ENCODE data around the gene SMPD3. TPM values are rescaled to one million over a fixed set of nuclear protein-coding genes. Genes with fewer than 3 reads are reported as not detected.

The SMPD3 gene
- total and polyA plus RNA-seq, 9 donors = 0.40 to 31.4 (median 2.2) TPM

DNA sequence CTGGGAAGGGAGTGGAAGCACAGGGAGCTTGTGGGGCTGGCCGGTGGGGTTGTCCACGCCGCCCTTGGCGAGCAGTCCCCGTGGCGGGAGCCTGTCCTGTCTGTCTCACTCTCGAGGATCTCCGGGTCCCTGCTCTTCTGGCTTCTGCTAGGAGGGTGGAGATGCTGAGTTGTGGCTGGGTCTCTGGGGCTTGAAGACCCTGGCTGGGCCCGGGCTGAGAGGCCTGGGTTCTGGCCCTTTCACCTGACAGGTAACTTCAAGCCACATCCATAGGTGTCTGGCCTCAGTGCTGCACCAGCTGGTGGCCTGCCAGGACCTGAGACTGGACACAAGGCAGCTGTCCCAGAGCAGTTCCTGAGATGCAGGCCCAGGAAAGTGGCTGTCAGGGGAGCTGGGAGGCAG, 90.8 kb downstream of the SMPD3 start:
- H3K27me3 ChIP-seq = no peaks in the 10 kb centered on the region
- intact Hi-C loops (cut with DNase I) = no loop called here
- no peak overlapping the region for H3K27ac ChIP-seq
- H3K36me3 ChIP-seq = no peaks in the 10 kb centered on the region
- TF ChIP-seq EP300 (IDR thresholded peaks at IDR 0.05) (no peak), CTCF (IDR thresholded peaks at IDR 0.05) (no peak), POLR2A (IDR thresholded peaks at IDR 0.05) (no peak)
- H3K4me1 ChIP-seq (ENCODE audit: insufficient read depth) = peaks cover 2% of the 10 kb centered on the region
- WGBS, 3 donors = 76 to 85% (median 83%) methylated on average over 9 of the region's 9 CpGs
- no peak for DNase-seq
- no peak overlapping the region for H3K4me3 ChIP-seq
- no peaks in the 10 kb centered on the region for H3K9me3 ChIP-seq

- DNase-seq = no peak
- peaks cover 2% of the 10 kb centered on the region for H3K4me1 ChIP-seq (ENCODE audit: insufficient read depth)
- peaks cover 4% of the 10 kb centered on the region for H3K36me3 ChIP-seq
- H3K9me3 ChIP-seq = no peaks in the 10 kb centered on the region
- 86 to 95% (median 88%) methylated on average over 4 to 5 of the region's 5 CpGs for WGBS, 3 donors
- H3K27ac ChIP-seq = no peak overlapping the region
- intact Hi-C loops (cut with DNase I) = loop anchor here in 1 of 4 donors (1.0 kb wide), 1 partner anchor 22 kb away; no protein-coding TSS in a partner anchor
- H3K4me3 ChIP-seq = no peak overlapping the region
- no peaks in the 10 kb centered on the region for H3K27me3 ChIP-seq
- TF ChIP-seq EP300 (IDR thresholded peaks at IDR 0.05) = no peak
- TF ChIP-seq CTCF (IDR thresholded peaks at IDR 0.05) = no peak
- TF ChIP-seq POLR2A (IDR thresholded peaks at IDR 0.05) = no peak
Measured at GRCh38 chr16:68356919-68357286, 91.4 kb downstream of the SMPD3 start.

DNA sequence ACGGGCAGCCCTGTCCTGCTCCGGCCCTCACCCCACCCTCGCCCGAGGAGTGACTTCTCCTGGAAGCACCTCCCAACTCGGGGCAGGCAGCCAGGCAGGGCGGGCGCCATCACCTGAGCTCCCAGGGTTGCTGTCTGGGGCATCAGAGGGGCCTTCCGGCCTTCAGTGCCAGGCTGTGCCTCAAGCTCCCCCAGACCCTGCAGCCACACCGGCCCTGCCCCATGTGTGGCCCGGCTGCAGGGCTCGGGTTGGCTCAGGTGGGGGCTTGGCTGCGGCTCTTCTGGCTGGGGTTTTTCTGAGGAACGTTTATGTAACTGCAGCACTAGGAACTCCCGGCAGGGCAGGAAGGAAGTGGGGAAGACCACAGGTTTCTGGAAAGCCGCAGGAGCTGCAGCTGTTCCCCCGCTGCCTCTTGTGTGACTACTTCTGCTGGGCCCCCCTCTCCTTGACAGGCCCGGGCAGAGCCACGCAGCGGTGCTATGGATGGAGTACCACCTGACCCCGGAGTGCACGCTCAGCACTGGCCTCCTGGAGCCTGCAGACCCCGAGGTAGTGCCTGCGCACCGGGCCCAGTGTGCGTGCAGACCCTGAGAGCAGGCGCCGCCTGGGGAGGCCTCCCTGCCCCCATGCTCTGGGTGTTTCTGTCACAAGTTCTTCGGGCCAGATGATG, 91.9 kb downstream of the SMPD3 start:
- Histone ChIP-seq H3K36me3 (peaks cover 5% of the 10 kb centered on the region), H3K9me3 (no peaks in the 10 kb centered on the region), H3K27ac (no peak overlapping the region), H3K4me3 (no peak overlapping the region), H3K4me1 (ENCODE audit: insufficient read depth) (peaks cover 2% of the 10 kb centered on the region), H3K27me3 (no peaks in the 10 kb centered on the region)
- WGBS, 3 donors = 49 to 67% (median 63%) methylated on average over 17 to 28 of the region's 28 CpGs
- intact Hi-C loops (cut with DNase I) = loop anchor here in 1 of 4 donors (1.0 kb wide), 1 partner anchor 23 kb away; no protein-coding TSS in a partner anchor
- DNase-seq = no peak
- no peak for TF ChIP-seq EP300 (IDR thresholded peaks at IDR 0.05)
- TF ChIP-seq POLR2A (IDR thresholded peaks at IDR 0.05) = no peak
- no peak for TF ChIP-seq CTCF (IDR thresholded peaks at IDR 0.05)

GRCh38 chr16:68355447-68356248, 92.7 kb downstream of the SMPD3 start:
- Histone ChIP-seq H3K4me3 (no peak overlapping the region), H3K36me3 (peaks cover 5% of the 10 kb centered on the region), H3K27ac (no peak overlapping the region), H3K27me3 (no peaks in the 10 kb centered on the region), H3K9me3 (no peaks in the 10 kb centered on the region), H3K4me1 (ENCODE audit: insufficient read depth) (no peaks in the 10 kb centered on the region)
- intact Hi-C loops (cut with DNase I) = loop anchor here in 1 of 4 donors (1.0 kb wide), 1 partner anchor 24 kb away; no protein-coding TSS in a partner anchor
- WGBS, 3 donors = 67 to 80% (median 71%) methylated on average over 23 to 28 of the region's 28 CpGs
- TF ChIP-seq EP300 (IDR thresholded peaks at IDR 0.05) (no peak), POLR2A (IDR thresholded peaks at IDR 0.05) (no peak), CTCF (IDR thresholded peaks at IDR 0.05) (no peak)
- no peak for DNase-seq
